Panc1 (cell line): ENCODE results near the gene HMGXB4.

Experiments
- POLR2AphosphoS5 ChIP-seq: IDR thresholded peaks from 2 replicates; pipeline ENCODE4 v1.6.1; 2012; ENCODE audit warnings: mild to moderate bottlenecking, low read depth, low read length, moderate library complexity
- SIN3A ChIP-seq: IDR thresholded peaks from 2 replicates; pipeline ENCODE4 v1.6.1; 2012; ENCODE audit warnings: low read depth, mild to moderate bottlenecking, low read length, moderate library complexity, borderline replicate concordance; ENCODE audit not compliant: insufficient read depth
- TCF7L2 ChIP-seq: IDR thresholded peaks from 2 replicates; pipeline ENCODE4 v1.6.1; 2011; ENCODE audit warnings: mild to moderate bottlenecking, low read depth, low read length, inconsistent platforms
- TF ChIP-seq, protein P1 (sequence below): fragments of 450-650 bp; IDR thresholded peaks from 2 replicates; pipeline ENCODE4 v1.5.1; 2017; ENCODE audit warnings: mild to moderate bottlenecking
- TF ChIP-seq, protein P2 (sequence below), 2 experiments: IDR thresholded peaks; 2 replicates each; pipeline ENCODE4 v1.6.1; 2011 to 2012; ENCODE audit warnings: low read depth in 2 of 2, control low read depth in 1 of 2, low read length in 1 of 2, mild to moderate bottlenecking in 1 of 2, moderate library complexity in 1 of 2; ENCODE audit not compliant: insufficient read depth in 1 of 2

DNA sequence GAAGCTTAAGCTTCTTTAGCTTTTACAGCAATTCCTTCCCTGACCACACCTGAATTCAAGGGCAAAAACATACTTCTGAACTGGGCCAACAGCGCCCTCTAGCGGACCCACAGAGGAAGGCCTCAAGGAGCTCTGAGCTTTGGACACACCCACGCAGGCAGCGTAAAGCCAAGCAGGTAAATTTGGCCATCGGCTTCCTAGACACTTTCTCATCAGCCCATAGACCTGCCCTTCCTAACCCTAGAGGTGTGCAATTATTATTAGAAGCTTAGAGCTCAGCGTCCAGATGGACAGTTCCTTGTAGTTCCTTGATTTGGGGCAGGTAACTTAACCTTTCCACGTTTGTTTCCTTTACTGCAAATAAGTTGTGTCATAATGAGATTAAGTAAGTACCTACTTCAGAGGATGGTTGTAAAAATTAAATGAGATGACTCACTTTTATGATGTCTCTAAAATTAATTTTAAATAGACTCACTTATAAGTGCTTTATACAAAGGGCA, 25.7 kb upstream of the HMGXB4 start:
- TF ChIP-seq SIN3A (no peak), POLR2AphosphoS5 (no peak), TCF7L2 (no peak)
- TF ChIP-seq, protein P1, sequence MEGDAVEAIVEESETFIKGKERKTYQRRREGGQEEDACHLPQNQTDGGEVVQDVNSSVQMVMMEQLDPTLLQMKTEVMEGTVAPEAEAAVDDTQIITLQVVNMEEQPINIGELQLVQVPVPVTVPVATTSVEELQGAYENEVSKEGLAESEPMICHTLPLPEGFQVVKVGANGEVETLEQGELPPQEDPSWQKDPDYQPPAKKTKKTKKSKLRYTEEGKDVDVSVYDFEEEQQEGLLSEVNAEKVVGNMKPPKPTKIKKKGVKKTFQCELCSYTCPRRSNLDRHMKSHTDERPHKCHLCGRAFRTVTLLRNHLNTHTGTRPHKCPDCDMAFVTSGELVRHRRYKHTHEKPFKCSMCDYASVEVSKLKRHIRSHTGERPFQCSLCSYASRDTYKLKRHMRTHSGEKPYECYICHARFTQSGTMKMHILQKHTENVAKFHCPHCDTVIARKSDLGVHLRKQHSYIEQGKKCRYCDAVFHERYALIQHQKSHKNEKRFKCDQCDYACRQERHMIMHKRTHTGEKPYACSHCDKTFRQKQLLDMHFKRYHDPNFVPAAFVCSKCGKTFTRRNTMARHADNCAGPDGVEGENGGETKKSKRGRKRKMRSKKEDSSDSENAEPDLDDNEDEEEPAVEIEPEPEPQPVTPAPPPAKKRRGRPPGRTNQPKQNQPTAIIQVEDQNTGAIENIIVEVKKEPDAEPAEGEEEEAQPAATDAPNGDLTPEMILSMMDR: peak; percentile 88
- TF ChIP-seq, protein P2, sequence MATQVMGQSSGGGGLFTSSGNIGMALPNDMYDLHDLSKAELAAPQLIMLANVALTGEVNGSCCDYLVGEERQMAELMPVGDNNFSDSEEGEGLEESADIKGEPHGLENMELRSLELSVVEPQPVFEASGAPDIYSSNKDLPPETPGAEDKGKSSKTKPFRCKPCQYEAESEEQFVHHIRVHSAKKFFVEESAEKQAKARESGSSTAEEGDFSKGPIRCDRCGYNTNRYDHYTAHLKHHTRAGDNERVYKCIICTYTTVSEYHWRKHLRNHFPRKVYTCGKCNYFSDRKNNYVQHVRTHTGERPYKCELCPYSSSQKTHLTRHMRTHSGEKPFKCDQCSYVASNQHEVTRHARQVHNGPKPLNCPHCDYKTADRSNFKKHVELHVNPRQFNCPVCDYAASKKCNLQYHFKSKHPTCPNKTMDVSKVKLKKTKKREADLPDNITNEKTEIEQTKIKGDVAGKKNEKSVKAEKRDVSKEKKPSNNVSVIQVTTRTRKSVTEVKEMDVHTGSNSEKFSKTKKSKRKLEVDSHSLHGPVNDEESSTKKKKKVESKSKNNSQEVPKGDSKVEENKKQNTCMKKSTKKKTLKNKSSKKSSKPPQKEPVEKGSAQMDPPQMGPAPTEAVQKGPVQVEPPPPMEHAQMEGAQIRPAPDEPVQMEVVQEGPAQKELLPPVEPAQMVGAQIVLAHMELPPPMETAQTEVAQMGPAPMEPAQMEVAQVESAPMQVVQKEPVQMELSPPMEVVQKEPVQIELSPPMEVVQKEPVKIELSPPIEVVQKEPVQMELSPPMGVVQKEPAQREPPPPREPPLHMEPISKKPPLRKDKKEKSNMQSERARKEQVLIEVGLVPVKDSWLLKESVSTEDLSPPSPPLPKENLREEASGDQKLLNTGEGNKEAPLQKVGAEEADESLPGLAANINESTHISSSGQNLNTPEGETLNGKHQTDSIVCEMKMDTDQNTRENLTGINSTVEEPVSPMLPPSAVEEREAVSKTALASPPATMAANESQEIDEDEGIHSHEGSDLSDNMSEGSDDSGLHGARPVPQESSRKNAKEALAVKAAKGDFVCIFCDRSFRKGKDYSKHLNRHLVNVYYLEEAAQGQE (IDR thresholded peaks at IDR 0.05; ENCODE audit: insufficient read depth in 1 of 2, low read depth in 2 of 2, low read length in 1 of 2): no peak
